ENCODE measurements around the gene MCF2L.

The MCF2L gene

GRCh38 chr13:113009743-113010509 lies 40.9 kb downstream of the MCF2L start:
- Mint-ChIP-seq H3K27me3 (peaks cover 3% of the 10 kb centered on the region), H3K4me1 (peaks cover 4% of the 10 kb centered on the region), H3K9me3 (no peaks in the 10 kb centered on the region), H3K27ac (no peak overlapping the region), H3K4me3 (no peak overlapping the region), H3K36me3 (peaks cover 2% of the 10 kb centered on the region)
- no peak for ATAC-seq (ENCODE audit: low read depth)
- DNase-seq (ENCODE audit: low spot score in 2 of 2): no peak

GRCh38 chr13:113010510-113010865 lies 41.5 kb downstream of the MCF2L start:
- no peak for ATAC-seq (ENCODE audit: low read depth)
- Mint-ChIP-seq H3K27me3 (peaks cover 3% of the 10 kb centered on the region), H3K4me1 (peaks cover 4% of the 10 kb centered on the region), H3K4me3 (no peak overlapping the region), H3K36me3 (peaks cover 2% of the 10 kb centered on the region), H3K9me3 (no peaks in the 10 kb centered on the region), H3K27ac (no peak overlapping the region)
- no peak for DNase-seq (ENCODE audit: low spot score in 2 of 2)

- H3K4me3 Mint-ChIP-seq: no peak overlapping the region
- no peaks in the 10 kb centered on the region for H3K9me3 Mint-ChIP-seq
- DNase-seq (ENCODE audit: low spot score in 2 of 2): no peak
- H3K36me3 Mint-ChIP-seq: peaks cover 6% of the 10 kb centered on the region
- peaks cover 4% of the 10 kb centered on the region for H3K4me1 Mint-ChIP-seq
- no peak for ATAC-seq (ENCODE audit: low read depth)
- peaks cover 6% of the 10 kb centered on the region for H3K27me3 Mint-ChIP-seq
- no peak overlapping the region for H3K27ac Mint-ChIP-seq
These were observed 44.3 kb downstream of the MCF2L start for GRCh38 chr13:113013303-113013702.

GRCh38 chr13:113013878-113014751 lies 45.1 kb downstream of the MCF2L start:
- Mint-ChIP-seq H3K4me3 (no peak overlapping the region), H3K9me3 (no peaks in the 10 kb centered on the region), H3K27me3 (peaks cover 6% of the 10 kb centered on the region), H3K36me3 (peaks cover 6% of the 10 kb centered on the region), H3K4me1 (peaks cover 4% of the 10 kb centered on the region), H3K27ac (no peak overlapping the region)
- DNase-seq (ENCODE audit: low spot score in 2 of 2): no peak
- ATAC-seq (ENCODE audit: low read depth): no peak

- H3K4me3 Mint-ChIP-seq: no peak overlapping the region
These were observed 46.0 kb downstream of the MCF2L start for GRCh38 chr13:113014752-113015745.

GRCh38 chr13:113015826-113016525 lies 47.0 kb downstream of the MCF2L start:
- Mint-ChIP-seq H3K27ac (no peak overlapping the region), H3K4me3 (no peak overlapping the region), H3K27me3 (peaks cover 6% of the 10 kb centered on the region), H3K4me1 (peaks cover 9% of the 10 kb centered on the region), H3K9me3 (peaks cover 2% of the 10 kb centered on the region), H3K36me3 (peaks cover 6% of the 10 kb centered on the region)
- DNase-seq (ENCODE audit: low spot score in 2 of 2) (no peak), ATAC-seq (ENCODE audit: low read depth) (no peak)

More at GRCh38 chr13:113014752-113015745, 46.0 kb downstream of the MCF2L start:
- no peak for ATAC-seq (ENCODE audit: low read depth)
- Mint-ChIP-seq H3K36me3 (peaks cover 6% of the 10 kb centered on the region), H3K27me3 (peaks cover 6% of the 10 kb centered on the region), H3K27ac (no peak overlapping the region), H3K9me3 (no peaks in the 10 kb centered on the region), H3K4me1 (peaks cover 4% of the 10 kb centered on the region)
- no peak for DNase-seq (ENCODE audit: low spot score in 2 of 2)

GRCh38 chr13:113016526-113017295 lies 47.7 kb downstream of the MCF2L start:
- DNase-seq (ENCODE audit: low spot score in 2 of 2) (no peak), ATAC-seq (ENCODE audit: low read depth) (no peak)
- Mint-ChIP-seq H3K4me1 (peaks cover 6% of the 10 kb centered on the region), H3K4me3 (no peak overlapping the region), H3K9me3 (peaks cover 2% of the 10 kb centered on the region), H3K27ac (no peak overlapping the region), H3K36me3 (peaks cover 4% of the 10 kb centered on the region), H3K27me3 (peaks cover 2% of the 10 kb centered on the region)

- H3K36me3 Mint-ChIP-seq: peaks cover 4% of the 10 kb centered on the region
- DNase-seq (ENCODE audit: low spot score in 2 of 2) (no peak), ATAC-seq (ENCODE audit: low read depth) (no peak)
- peaks cover 2% of the 10 kb centered on the region for H3K9me3 Mint-ChIP-seq
- no peak overlapping the region for H3K4me3 Mint-ChIP-seq
- H3K27ac Mint-ChIP-seq: no peak overlapping the region
- peaks cover 6% of the 10 kb centered on the region for H3K4me1 Mint-ChIP-seq
- H3K27me3 Mint-ChIP-seq: peaks cover 2% of the 10 kb centered on the region
These were observed 48.6 kb downstream of the MCF2L start for GRCh38 chr13:113017506-113018215.

- H3K27ac Mint-ChIP-seq: no peak overlapping the region
- H3K4me1 Mint-ChIP-seq: peaks cover 6% of the 10 kb centered on the region
These were observed 49.9 kb downstream of the MCF2L start for GRCh38 chr13:113018676-113019465.

GRCh38 chr13:113020323-113021080 lies 51.5 kb downstream of the MCF2L start:
- peaks cover 6% of the 10 kb centered on the region for H3K4me1 Mint-ChIP-seq
- peaks cover 2% of the 10 kb centered on the region for H3K9me3 Mint-ChIP-seq
- DNase-seq (ENCODE audit: low spot score in 2 of 2) (no peak), ATAC-seq (ENCODE audit: low read depth) (peak; percentile 69)
- H3K27me3 Mint-ChIP-seq: peaks cover 2% of the 10 kb centered on the region
- H3K36me3 Mint-ChIP-seq: peaks cover 4% of the 10 kb centered on the region
- no peak overlapping the region for H3K4me3 Mint-ChIP-seq
- H3K27ac Mint-ChIP-seq: no peak overlapping the region

More at GRCh38 chr13:113018676-113019465, 49.9 kb downstream of the MCF2L start:
- Mint-ChIP-seq H3K9me3 (peaks cover 2% of the 10 kb centered on the region), H3K27me3 (peaks cover 2% of the 10 kb centered on the region), H3K36me3 (peaks cover 4% of the 10 kb centered on the region), H3K4me3 (no peak overlapping the region)
- DNase-seq (ENCODE audit: low spot score in 2 of 2) (no peak), ATAC-seq (ENCODE audit: low read depth) (no peak)

GRCh38 chr13:113021391-113021790 lies 52.4 kb downstream of the MCF2L start:
- H3K9me3 Mint-ChIP-seq: peaks cover 2% of the 10 kb centered on the region
- H3K4me3 Mint-ChIP-seq: no peak overlapping the region
- no peak for ATAC-seq (ENCODE audit: low read depth)
- H3K4me1 Mint-ChIP-seq: peaks cover 6% of the 10 kb centered on the region
- H3K27me3 Mint-ChIP-seq: peaks cover 2% of the 10 kb centered on the region
- H3K36me3 Mint-ChIP-seq: peaks cover 4% of the 10 kb centered on the region
- no peak overlapping the region for H3K27ac Mint-ChIP-seq
- DNase-seq (ENCODE audit: low spot score in 2 of 2): no peak

Measured in memory B cell (primary cell).